ENCODE results near the gene BOLA3.
"Not testable (repeated sequence)": the region's sequence is repeated elsewhere in the genome, so short reads cannot be mapped to it uniquely, and the experiment has no call there.

The BOLA3 gene

GRCh38 chr2:74102516-74102915 is 45.2 kb downstream of the BOLA3 start:
- no peak for DNase-seq (ENCODE audit: low read depth in 3 of 3)

GRCh38 chr2:74101574-74102300 is 46.0 kb downstream of the BOLA3 start:
- no peak for DNase-seq (ENCODE audit: low read depth in 3 of 3)

- DNase-seq (ENCODE audit: low read depth in 3 of 3) = no peak
Observed at GRCh38 chr2:74100254-74101216, 47.2 kb downstream of the BOLA3 start.

GRCh38 chr2:74099835-74100234 is 47.9 kb downstream of the BOLA3 start:
- no peak for DNase-seq (ENCODE audit: low read depth in 3 of 3)

- DNase-seq (ENCODE audit: low read depth in 3 of 3) = no peak
Observed at GRCh38 chr2:74099271-74099670, 48.4 kb downstream of the BOLA3 start.

- no peak for DNase-seq (ENCODE audit: low read depth in 3 of 3)
Observed at GRCh38 chr2:74097574-74097973, 50.1 kb downstream of the BOLA3 start.

- no peak for DNase-seq (ENCODE audit: low read depth in 3 of 3)
Observed at GRCh38 chr2:74096052-74096451, 51.7 kb downstream of the BOLA3 start.

- no peak for DNase-seq (ENCODE audit: low read depth in 3 of 3)
Observed at GRCh38 chr2:74095632-74096031, 52.1 kb downstream of the BOLA3 start.

- DNase-seq (ENCODE audit: low read depth in 3 of 3) = no peak
Observed at GRCh38 chr2:74094291-74094690, 53.4 kb downstream of the BOLA3 start.

- DNase-seq (ENCODE audit: low read depth in 3 of 3) = no peak
Observed at GRCh38 chr2:74093840-74094239, 53.9 kb downstream of the BOLA3 start.

- DNase-seq (ENCODE audit: low read depth in 3 of 3) = no peak
Observed at GRCh38 chr2:74093426-74093825, 54.3 kb downstream of the BOLA3 start.

- DNase-seq (ENCODE audit: low read depth in 3 of 3) = no peak
Observed at GRCh38 chr2:74092275-74092674, 55.4 kb downstream of the BOLA3 start.

GRCh38 chr2:74091391-74091790 is 56.3 kb downstream of the BOLA3 start:
- DNase-seq (ENCODE audit: low read depth in 3 of 3) = no peak

GRCh38 chr2:74089816-74090745 is 57.6 kb downstream of the BOLA3 start:
- no peak for DNase-seq (ENCODE audit: low read depth in 3 of 3)

GRCh38 chr2:74088676-74089075 is 59.0 kb downstream of the BOLA3 start:
- not testable (repeated sequence) for DNase-seq (ENCODE audit: low read depth in 3 of 3)

GRCh38 chr2:74087696-74088095 is 60.0 kb downstream of the BOLA3 start:
- no peak for DNase-seq (ENCODE audit: low read depth in 3 of 3)

GRCh38 chr2:74086021-74086420 is 61.7 kb downstream of the BOLA3 start:
- no peak for DNase-seq (ENCODE audit: low read depth in 3 of 3)
